ENCODE measurements around the gene GREB1.
A peak's percentile ranks its signal among the peaks of the same experiment; 100 is the strongest.

GREB1 gene

DNA sequence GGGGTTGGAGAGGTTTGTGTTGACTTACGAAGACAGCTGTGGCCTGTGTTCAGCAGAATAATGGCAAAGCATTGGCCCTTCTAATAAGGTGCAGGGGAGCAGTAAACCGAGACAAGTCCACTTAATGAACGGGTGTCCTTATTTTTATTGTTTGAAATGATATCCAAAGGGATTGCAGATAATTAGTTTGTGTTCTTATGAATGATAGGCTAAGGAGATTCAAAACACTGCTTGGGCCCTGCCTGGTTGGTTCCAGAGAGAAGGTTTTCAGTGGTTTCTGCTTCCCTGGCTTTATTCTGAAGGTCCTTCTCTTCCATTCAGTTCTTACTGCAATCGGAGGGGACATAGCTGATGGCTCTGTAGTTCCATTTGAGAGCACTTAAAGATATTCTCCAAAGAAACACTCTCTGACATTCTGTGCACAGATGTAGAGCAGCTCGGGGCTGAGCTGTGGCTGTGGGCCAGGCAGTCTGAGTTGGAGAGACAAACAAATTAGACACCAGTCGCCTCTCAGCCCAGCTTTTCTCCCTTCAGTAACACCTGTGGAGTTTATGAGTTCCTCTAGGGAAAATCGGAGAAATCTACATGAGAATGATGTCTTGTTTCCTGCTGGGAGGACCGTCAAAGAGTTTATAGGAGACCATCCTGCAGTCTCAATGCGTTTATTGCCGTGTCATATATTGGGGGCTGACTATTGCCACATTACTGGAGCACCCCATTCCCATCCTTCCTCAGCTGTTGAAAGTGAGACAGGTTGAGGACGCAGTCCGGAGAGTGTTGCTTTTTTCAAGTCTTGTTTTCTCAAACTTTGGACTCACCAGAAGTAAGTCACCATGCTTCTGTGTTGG is 6.5 kb downstream of the GREB1 start:
- no peak for DNase-seq (ENCODE audit: low spot score)

DNA sequence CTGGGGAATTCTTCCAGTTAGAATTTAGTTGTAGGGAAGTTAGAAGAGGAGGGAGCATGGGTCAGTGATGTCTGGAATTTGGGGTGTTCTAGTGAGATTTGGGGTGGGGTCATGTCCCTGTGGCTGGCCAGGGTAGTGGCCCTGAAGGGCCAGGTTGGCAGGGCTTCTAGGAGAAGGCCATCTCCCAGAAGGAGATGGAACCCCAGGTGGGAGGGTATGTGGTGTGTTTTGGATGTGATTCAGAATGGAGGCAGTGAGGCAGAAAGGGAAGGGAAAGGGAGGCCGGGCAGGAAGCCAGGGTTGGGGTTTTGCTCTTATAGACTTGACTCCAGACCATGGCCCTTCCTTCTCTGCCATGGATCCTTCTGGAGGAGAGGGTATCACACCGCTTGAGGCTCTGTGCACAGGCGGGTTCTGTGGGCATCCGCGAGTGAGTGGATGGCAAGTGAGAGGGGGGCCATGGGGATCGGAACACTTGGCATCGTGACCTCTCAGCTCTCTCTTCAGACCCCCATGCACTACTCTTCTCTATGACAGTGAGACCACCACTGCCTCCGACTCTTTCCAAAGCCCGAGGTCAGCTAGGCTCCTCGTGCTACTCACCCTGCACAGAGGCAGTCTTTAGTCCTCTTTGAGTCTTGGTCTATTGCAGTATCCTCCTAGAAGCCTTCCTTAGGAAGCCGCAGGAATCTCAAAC is 7.3 kb downstream of the GREB1 start:
- no peak for DNase-seq (ENCODE audit: low spot score)

DNA sequence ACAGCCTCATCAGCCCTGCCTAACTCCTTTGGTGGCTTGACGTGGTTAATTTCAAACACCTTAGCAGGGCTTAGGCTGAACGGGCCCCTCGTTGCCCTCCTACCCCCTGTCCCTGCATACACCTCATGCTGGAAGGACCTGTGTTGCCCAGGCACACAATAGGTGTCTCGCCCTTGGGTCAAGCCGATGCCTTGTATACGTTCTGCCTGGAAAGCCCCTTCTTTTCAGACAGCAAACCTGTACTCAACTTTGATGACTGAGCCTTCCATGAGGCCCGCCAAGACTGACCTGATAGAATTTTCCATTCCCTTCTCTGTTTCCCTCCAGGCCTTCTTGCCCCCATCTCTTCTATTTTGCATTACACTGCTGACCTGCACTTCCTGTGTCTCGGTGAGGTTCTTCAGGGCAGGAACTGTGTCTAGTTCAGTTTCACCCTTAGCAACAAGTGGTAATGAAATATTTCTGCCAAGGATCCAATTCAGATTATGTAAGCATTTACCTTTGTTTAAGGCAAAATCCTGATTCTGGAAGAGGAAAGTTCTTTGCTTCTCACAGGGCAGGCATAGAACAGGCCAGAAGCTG is 7.9 kb downstream of the GREB1 start:
- no peak for DNase-seq (ENCODE audit: low spot score)

DNA sequence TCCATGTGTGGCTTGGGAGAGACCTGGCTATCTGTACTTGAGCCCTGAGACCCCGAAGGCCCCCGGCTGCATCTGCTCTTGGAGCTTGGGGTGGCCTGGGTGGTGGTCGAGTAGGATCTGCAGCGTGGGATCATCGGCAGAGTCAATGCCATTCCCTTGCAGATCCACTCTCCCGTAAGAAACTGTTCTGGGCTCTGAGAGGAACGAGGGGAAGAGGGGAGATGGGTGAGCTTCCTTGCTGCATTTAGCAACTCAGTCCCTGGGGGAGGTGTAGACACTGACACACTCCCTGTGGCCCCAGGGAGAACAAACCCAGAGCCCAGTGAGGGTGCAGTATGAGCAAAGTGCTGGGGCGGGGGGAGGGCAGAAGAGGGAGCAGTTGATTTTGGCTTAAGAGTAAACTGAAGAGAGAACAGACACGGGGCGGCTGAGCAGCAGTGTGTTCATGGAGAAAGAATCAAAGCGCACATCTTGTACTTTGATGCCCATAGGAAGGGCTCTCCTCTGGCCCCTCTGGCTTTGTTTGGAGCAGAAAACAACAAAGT is 8.5 kb downstream of the GREB1 start:
- DNase-seq (ENCODE audit: low spot score): no peak

DNA sequence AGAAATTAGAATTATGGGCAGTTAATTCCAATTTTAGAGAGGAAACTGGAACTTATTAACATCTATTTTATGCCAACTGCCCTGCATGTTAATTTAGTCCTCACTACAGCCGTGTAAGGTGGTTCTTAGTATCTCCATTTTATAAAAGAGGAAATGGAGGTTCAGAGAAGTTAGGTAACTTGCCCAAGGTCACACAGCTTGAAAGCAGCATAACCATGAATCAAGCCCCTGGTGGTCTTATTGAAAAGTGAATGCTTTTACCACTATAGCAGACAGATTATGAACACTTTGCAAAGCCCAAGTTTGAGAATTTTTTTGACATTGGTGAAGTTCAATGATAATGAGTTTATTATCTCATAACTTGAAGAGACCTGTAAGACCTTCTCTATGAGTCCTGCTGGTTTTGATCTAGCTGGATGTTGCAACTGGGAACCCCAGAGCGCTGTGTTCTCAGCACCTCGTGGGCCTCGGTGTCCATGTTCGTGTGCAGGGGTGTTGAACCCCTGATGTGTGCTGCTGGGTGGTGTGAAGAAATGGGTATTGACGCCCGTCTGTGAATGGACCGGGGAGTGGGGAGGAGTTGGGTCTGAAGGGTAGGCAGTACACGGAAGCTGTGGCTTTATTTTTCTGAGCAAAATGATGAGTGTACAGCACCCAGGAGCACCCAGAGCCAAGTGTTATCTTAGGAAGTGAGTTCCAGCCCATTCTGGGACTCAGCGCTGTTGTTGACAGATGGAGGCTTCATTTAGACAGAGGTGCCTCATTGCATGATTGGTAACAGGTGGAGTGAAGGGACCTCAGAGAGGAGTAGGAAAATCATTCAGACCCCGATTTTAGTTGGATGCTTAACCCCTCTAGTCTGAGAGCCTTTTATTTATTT is 9.7 kb downstream of the GREB1 start:
- DNase-seq (ENCODE audit: low spot score): no peak

DNA sequence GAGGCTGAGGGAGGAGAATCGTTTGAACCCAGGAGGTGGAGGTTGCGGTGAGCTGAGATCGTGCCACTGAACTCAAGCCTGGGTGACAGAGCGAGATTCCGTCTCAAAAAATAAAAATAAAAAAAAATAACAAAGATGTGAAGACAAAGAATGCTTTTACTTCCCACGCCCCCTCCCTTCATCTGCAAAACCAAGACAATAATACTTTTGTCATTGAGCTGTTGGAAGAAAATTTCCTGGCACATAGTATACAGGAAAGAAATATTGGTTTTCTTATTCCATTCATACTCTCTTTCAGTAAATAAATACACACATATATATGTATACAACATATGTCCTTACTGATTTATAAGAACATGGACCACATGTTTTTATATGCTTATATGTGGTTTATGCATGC is 12.2 kb downstream of the GREB1 start:
- no peak for DNase-seq (ENCODE audit: low spot score)

DNA sequence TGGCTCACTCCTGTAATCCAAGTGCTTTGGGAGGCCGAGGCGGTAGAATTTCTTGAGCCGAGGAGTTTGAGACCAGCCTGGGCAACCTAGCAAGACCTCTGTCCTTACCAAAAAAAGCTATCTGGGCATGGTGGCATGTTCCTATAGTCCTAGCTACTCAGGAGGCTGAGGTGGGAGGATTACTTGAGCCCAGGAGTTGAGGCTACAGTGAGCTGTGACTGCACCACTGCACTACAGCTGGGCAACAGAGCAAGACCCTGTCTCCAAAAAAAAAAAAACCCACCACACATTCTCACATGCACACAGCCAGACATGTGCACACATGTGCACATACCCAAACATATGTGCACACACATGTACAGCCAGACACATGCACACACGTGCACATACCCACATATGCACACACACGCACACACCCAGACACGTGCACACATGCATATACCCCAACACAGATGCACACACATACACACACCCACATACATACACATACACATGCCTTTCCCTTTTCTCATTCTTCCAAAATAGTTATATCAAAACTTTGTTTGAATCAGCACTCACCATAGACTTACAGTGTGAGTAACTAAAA is 14.2 kb downstream of the GREB1 start:
- DNase-seq (ENCODE audit: low spot score): no peak

DNA sequence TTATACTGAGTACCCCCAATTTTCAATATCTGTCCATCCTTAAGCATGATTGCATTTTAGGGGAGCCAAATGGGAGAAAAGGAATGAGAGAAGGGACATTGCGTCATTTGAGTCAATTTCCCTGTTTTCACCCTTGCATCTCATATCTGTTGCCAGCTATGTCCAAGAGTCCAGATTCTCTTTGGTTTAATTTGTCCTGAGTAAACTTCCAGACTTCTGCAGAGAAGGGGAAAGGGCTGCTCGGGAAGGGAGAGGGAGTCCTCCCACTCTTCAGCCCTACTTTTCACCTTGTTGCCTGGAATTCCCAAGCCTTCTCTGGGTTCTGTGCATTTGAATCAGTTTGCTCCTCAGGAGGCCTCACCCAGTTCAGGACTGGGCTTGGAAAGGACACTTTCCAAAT is 16.5 kb downstream of the GREB1 start:
- no peak for DNase-seq (ENCODE audit: low spot score)

DNA sequence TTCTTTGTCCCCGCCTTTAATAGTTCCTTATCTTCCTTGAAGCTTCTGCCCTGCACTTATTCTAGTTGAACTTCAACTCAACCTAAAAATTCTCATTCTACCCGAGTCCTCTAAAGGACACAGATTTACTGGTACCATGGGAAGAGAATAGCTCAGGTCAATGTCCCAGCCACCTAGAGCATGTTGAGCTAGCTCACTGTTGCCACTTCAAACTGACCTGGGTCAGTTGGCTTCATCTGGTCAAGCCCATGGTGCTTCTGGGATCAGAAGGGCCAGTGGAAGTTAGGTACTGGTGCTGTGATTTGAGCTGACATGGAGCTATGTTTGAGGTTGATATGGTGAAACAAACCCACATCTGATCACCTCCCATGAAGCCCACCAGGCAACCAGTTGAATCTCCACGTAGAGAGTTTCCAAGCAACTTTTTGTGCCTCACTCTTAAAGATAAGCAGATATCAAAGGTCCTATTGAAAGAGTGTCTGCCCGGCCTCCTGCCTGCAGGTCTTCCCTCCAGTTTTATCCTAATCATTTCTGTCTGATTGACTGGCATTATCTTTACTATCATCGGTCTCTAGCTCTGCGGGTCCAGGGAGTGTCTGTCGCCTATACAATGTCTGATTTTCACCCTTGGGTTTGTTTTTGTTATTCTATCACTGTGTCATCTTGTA is 17.2 kb downstream of the GREB1 start:
- DNase-seq (ENCODE audit: low spot score): no peak

DNA sequence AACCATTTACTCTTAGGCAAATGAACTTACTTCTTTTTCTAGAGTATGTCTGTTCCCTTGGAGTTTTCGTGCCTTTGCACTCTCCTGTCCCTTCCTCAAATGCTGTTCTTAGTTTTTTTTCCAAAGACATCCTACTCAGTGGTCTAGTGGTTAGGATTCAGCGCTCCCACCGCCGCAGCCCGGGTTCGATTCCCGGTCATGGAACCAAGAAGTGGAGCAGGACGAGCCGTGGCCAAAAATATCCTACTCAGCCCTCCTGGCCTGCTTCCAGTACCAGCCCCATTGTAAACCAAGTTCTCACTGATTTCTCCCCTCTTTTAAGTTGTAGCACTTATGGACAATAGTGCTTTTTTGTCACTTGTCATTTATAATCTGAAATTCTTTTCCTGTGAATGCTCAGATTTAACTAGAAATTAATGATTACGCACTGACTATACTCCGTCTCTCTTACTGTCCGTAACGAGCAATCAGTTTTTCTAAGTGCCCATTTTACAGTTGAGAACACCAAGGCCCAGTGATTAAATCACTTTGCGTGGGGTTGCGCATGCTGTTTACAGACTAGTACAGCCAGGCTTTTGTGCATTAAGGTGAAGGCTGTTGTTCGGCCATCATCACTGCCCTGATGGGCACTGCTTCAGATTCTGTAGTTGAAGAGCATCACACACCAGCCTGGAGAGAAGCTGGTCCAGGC is 17.9 kb downstream of the GREB1 start:
- no peak for DNase-seq (ENCODE audit: low spot score)

DNA sequence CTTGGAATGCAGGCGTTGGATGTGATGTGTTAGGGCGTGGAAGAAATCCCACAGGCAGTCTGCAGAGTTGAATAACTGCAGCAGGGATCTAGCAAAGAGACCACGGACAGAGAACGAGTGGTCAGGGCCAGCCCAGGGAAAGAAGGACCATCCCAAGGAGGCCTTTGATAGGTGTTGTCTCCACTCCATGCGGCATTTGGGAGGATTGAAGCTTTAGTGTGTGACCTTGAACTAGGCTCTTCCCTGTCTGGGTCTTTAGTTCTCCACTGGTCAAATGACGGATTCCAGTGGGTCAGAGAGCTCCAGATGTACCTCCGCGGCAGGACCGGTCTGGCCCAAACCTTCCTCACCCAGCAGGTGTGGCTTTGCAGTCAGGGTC is 18.4 kb downstream of the GREB1 start:
- DNase-seq (ENCODE audit: low spot score): no peak

DNA sequence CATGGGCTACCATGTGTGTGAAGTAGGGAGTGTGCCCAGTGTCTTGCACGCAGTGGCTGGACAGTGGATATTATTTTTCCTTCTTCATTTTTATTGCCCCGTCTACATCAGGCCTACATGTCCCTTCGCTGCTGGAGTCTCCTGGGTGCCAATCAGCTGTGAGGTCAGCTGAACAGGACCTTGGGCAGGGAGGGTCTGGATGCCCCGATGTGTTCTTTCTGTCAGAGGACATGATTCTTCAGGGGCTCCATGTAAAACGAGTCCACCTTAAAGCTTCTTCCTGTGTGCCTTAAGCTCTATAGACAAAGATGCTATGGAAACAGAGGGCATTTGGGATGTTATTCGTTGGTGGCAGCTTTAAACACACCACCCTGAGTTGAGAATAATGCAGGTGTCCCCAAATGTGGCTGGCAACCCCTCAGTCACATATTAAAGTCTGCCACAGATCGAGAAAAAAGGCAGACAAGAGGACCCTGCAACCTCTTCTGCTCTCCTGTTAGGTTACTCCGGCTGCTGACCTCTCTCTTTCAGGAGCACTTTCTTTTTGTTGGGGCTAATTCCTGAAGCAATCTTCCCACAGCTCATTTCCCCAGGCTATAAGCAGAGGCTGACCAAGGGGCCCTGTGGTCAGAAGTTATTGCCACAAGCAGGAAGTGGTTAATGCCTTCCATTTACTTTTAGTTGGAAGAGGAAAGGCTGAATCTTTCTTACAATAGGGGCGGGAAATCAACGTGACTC is 20.0 kb downstream of the GREB1 start:
- DNase-seq (ENCODE audit: low spot score): peak; percentile 38

DNA sequence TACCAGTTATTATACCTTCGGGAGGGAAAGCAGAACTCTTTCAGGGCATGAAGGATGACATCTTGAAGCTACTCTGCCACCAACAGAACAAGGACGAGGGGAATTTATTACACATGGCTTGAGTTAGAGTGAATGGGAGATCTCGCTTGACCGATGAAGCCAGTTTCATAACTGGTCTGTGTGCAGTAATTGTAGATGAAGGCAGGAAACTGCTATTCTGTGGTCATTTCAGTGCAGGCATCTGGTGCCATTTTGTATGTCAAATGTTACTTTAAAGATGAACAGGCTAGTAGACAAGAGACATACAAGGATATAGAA is 20.5 kb downstream of the GREB1 start:
- no peak for DNase-seq (ENCODE audit: low spot score)

DNA sequence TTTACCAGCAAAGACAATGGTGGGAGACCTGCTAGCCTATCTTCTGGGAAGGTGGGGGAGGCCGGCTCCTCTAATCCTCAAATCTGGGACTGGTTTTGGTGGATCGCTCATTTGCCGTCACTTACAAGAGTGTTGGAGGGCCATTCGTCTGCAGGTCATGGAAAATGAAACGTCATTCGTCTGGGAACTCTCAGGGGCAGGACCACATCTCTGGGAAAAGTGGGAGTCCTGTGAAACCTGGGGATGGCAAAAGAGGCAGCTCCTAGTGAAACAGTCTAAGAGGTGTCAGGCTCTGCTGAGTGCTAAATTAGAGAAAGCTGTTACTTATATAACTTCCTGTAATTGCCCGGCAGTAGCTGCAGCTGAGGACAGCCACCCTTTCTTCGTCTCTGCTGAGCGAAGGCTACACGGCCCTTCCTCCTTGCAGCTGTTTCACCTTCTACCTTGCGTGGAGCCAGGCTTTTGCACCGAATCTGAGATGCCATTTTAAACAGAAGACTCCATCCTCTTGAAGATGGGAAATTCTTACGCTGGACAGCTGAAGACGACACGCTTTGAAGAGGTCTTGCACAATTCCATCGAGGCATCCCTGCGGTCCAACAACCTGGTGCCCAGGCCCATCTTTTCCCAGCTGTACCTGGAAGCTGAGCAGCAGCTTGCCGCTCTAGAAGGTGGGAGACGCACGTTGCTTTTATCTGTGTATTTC is 22.4 kb downstream of the GREB1 start:
- no peak for DNase-seq (ENCODE audit: low spot score)

DNA sequence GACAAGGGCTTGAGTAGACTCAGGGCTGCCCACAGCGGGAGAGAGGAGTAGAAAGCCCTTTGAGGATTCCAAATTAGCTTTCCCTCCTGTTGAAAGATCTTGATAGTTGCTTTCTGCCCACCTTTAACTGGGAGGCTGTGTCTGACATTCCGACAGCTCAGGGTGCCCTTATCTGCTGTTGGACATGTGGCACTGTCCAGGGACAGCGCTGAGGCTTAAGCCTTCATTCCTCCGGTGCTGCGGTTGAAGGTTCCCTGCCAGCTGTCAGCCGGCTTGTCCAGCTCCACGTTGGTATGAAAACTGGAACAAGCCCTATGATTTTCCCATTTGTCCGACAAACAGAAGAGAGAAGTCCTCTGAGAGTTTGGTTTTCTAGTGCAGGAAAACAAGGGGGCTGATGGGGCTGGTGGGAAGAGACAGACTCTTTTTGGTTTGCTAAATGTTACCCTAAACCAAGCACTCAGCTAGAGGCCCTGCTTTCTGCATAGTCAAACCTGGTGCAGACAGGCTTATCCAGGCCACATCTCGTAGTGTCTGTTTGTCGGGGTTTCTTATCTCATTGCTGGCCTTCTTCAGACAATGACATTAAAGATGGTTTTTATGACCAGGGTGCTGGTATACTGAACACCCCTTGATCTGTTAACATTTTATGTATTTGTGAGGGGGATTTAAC is 24.5 kb downstream of the GREB1 start:
- DNase-seq (ENCODE audit: low spot score): no peak

DNA sequence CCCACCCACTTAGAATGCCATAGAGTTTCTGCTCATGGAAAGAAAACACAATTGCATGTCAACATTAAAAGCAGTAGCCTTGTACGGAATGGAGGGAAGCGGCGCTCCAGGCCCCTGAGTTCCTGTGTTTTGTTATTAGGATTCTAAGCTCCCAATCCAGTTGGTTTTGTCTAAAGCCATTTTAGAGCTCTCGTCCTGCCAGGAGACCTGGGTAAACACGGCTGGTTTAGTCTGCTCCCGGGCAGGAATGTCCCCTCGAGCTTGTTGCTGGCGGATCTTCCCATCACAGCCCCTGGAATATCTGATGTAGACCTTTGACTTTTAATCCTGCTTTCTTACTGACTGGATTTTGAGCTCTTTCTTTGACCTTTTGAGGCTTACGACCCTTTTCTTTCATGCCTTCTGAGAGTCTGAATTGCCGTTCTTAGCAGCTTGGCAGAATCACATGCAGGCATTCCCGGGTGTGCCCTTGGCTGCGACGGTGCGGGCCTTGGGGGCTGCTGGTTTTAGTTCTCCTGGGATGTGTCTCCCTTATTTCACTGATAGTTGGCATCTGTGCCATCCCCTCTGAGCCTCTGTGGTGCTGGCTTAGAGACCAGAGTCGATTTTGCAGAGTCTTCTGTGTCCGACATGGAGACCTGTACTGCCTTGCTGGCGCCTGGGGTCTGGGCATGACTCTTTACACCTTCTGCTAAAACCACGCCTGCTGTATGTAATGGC is 25.4 kb downstream of the GREB1 start:
- DNase-seq (ENCODE audit: low spot score): no peak

DNA sequence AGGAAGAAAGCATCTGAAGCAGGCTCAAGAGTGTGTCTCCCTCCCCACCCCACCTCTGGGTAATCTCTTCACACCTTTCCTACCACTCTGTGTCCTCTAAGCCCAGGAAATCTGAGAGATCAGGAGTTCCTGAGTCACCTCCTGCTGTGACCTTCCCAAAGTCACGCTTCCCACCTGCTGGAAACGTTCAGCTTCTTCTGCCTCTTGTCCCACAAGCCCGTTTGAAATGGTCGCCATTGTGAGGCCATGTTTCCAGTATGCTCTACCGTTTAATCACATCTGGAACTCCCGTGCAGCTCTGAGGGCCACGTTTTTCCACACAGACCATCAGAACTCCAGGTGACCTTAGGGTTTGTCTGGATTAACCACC is 25.9 kb downstream of the GREB1 start:
- no peak for DNase-seq (ENCODE audit: low spot score)

DNA sequence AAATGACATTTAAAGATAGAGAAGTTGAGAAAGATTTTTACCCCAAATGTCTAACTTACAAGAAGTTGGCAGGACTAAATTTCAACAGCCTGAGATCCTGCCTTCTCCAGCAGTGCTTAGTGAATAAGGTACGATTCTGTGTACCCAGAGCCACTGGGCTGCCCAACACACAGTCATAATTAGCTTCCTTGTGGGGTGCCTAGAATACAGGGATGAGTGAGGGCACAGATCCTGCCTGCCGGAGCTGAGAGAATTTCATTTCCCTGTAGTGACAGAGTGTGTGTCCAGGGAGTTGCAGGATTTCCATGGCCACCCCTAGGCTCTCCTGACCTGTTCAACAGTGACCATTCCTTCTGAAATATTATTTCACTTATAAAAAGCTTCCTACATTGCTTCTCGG is 27.0 kb downstream of the GREB1 start:
- no peak for DNase-seq (ENCODE audit: low spot score)

Measured in AG08395 (cell line).